Stimulated activated CD8-positive, alpha-beta memory T cell treated with anti-CD3 and anti-CD28 coated beads, Interleukin-7, amount 100 ng/mL, for 48 hours (primary cell): ENCODE results near the gene IPO5.

Source experiments
- DNase-seq, 2 donors: peaks; one replicate each; pipeline ENCODE4 v3.0.0-alpha.2; 2020; ENCODE audit warnings: low read depth in 1 of 2; ENCODE audit errors: extremely low read depth in 1 of 2

IPO5 gene

DNA sequence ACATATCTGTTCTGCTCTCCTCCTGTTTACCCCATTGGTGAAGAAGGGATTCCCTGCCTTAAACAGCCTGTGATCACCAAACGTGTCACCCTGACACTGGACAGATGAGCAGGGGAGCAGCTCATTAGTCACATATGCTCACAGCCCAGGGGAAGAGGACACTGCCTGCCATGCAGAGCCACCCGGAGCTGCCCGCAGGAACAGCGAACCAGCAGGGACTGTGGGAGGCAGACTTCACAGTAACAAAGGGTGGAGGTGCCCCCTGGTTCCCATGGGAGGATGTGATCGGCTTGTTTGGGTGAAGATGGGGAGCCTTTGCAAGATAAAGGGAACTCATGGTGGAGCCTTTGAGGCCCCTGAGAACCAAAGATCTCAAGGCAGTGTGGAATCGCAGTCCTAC lies 100.8 kb downstream of the IPO5 start:
- DNase-seq = no peak

DNA sequence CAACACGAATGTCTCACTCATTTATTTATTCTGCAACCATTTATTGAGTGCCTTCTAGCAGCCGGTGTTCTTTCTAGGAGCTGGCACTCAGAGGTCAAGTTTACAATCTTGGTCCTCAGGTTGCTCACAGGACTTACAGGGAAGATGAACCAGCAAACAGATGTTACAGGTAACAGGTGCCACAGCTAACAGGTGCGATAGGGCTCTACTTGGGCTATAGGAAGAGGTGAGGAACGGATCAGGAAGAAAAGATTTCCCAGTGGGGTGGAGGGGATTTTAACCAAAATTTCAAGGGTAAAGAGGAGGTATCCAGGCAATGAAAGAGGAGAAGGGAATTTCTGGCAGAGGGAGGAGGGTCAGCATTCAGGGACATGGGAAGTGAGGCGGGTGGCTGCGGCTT lies 102.1 kb downstream of the IPO5 start:
- DNase-seq = no peak

- DNase-seq = no peak
Measured at GRCh38 chr13:98056839-98057410, 103.5 kb downstream of the IPO5 start.

- DNase-seq = no peak
Measured at GRCh38 chr13:98059276-98059675, 105.8 kb downstream of the IPO5 start.

DNA sequence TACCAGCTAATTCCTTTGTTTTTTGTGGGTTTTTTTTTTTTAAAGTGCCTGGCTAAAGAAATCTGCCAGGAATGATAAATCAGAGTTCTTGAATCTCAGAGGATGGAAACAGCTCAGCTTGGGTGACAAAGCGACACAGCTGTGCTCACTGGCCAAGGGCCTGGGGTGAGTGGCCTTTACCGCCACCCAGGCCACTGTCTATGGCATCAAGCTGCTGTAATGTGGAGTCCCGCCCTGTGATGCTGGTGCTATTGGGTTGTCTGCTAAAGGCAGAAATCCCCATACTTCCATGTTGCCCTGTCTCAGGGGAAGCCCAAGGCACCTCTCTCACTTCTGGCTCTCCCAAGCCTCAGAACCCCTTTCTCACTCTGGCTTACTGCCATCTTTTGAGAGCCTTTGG lies 106.8 kb downstream of the IPO5 start:
- DNase-seq = no peak

GRCh38 chr13:98065468-98065867 lies 112.0 kb downstream of the IPO5 start:
- no peak for DNase-seq

DNA sequence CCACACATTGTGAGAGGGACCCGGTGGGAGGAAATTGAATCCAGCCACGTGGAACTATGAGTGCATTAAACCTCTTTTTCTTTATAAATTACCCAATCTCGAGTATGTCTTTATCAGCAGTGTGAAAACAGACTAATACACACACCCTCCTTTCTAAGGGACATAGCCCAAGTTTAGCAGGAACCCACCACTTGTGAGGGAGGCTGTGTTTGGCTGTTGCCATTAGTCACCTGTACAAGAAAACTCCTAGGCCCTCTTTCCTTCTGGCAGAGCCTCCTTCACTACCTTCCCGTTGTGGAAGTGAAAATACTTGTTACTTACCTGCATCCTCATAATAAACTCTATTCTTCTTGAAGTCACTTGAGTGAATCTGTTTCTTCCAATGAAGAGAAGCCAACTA lies 113.2 kb downstream of the IPO5 start:
- no peak for DNase-seq

DNA sequence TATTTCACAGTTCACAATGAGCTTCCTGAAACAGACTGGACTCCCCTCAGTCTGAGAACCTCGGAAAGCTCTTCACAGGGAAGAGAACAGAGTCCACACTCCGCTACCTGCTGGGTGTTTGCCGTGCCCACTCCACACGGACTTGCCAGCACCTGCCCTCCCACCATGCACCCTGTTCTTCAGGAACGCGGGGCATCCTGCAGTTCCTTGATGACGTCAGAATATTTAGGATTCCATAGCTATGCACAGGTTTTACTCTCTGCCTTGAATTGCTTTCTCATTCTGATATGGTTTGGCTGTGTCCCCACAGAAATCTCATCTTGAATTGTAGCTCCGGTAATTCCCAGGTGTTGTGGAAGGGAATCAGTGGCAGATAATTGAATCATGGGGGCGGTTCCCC lies 115.0 kb downstream of the IPO5 start:
- DNase-seq = no peak

- DNase-seq = no peak
Measured at GRCh38 chr13:98069985-98070384, 116.5 kb downstream of the IPO5 start.

- DNase-seq = no peak
Measured at GRCh38 chr13:98071316-98071715, 117.8 kb downstream of the IPO5 start.

DNA sequence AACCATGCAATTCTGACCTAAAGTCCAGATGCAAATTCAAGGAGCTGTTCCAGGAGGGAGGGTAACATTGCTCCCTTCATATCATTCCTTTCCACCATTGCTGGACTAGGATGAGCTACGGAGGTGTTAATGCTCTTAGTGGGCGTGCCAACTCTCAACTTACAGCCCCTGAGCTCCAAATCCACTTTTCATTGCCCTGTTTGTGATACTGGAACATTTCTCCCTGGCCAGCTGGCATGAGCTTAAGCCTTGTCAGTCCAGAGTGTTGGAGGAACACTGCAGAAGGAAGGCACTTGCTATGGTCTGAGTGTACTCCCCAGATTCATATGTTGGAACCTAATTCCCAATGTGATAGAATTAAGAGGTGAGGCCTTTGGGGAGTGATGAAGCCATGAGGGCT lies 119.0 kb downstream of the IPO5 start:
- DNase-seq = no peak
